Measurements from ENCODE around the gene CAMTA1. TPM values are rescaled to one million over a fixed set of nuclear protein-coding genes. Genes with fewer than 3 reads are reported as not detected.

Gene CAMTA1
- total RNA-seq, 1 experiment from 2014 or later = 85.2 TPM

- no peaks in the 10 kb centered on the region for H3K27me3 ChIP-seq (replicated peaks; ENCODE audit: insufficient read depth, low read depth, low read length, poor library complexity)
- H3K4me1 ChIP-seq (ENCODE audit: insufficient read depth, low read length, poor library complexity, severe bottlenecking) = no peaks in the 10 kb centered on the region
- intact Hi-C loops (cut with micrococcal nuclease; ENCODE audit: unreplicated experiment) = no loop called here
- ChIA-PET CTCF (no interaction called here), POLR2A (ENCODE audit: low non-redundant PET) (no interaction called here)
- H3K36me3 ChIP-seq (ENCODE audit: insufficient read depth, low read length, poor library complexity, severe bottlenecking) = no peaks in the 10 kb centered on the region
- no peak overlapping the region for H3K27ac ChIP-seq (ENCODE audit: low read depth, low read length, poor library complexity, severe bottlenecking)
- no peak overlapping the region for H3K4me3 ChIP-seq (ENCODE audit: low read depth, low read length, poor library complexity, severe bottlenecking)
- no peaks in the 10 kb centered on the region for H3K9me3 ChIP-seq (ENCODE audit: low read depth, low read length, poor library complexity, severe bottlenecking)
- no peak for DNase-seq (ENCODE audit: low spot score)
- BruUV-seq (replicated peaks) = no TSS peak
- TF ChIP-seq CTCF (conservative IDR thresholded peaks at IDR 0.05; ENCODE audit: low read depth, low read length) (no peak), EZH2 (IDR thresholded peaks at IDR 0.05; ENCODE audit: borderline replicate concordance, low read depth, low read length, poor library complexity, severe bottlenecking) (no peak)
Observed at GRCh38 chr1:6923012-6923411, 137.8 kb downstream of the CAMTA1 start.

GRCh38 chr1:6923416-6923815 lies 138.2 kb downstream of the CAMTA1 start:
- Histone ChIP-seq H3K27me3 (replicated peaks; ENCODE audit: insufficient read depth, low read depth, low read length, poor library complexity) (no peaks in the 10 kb centered on the region), H3K4me3 (ENCODE audit: low read depth, low read length, poor library complexity, severe bottlenecking) (no peak overlapping the region), H3K9me3 (ENCODE audit: low read depth, low read length, poor library complexity, severe bottlenecking) (no peaks in the 10 kb centered on the region), H3K4me1 (ENCODE audit: insufficient read depth, low read length, poor library complexity, severe bottlenecking) (no peaks in the 10 kb centered on the region), H3K27ac (ENCODE audit: low read depth, low read length, poor library complexity, severe bottlenecking) (no peak overlapping the region), H3K36me3 (ENCODE audit: insufficient read depth, low read length, poor library complexity, severe bottlenecking) (no peaks in the 10 kb centered on the region)
- BruUV-seq (replicated peaks) = no TSS peak
- intact Hi-C loops (cut with micrococcal nuclease; ENCODE audit: unreplicated experiment) = no loop called here
- ChIA-PET CTCF (no interaction called here), POLR2A (ENCODE audit: low non-redundant PET) (no interaction called here)
- TF ChIP-seq EZH2 (IDR thresholded peaks at IDR 0.05; ENCODE audit: borderline replicate concordance, low read depth, low read length, poor library complexity, severe bottlenecking) (no peak), CTCF (conservative IDR thresholded peaks at IDR 0.05; ENCODE audit: low read depth, low read length) (no peak)
- no peak for DNase-seq (ENCODE audit: low spot score)

GRCh38 chr1:6923955-6924881 lies 139.0 kb downstream of the CAMTA1 start:
- intact Hi-C loops (cut with micrococcal nuclease; ENCODE audit: unreplicated experiment) = no loop called here
- Histone ChIP-seq H3K27me3 (replicated peaks; ENCODE audit: insufficient read depth, low read depth, low read length, poor library complexity) (no peaks in the 10 kb centered on the region), H3K4me1 (ENCODE audit: insufficient read depth, low read length, poor library complexity, severe bottlenecking) (no peaks in the 10 kb centered on the region), H3K27ac (ENCODE audit: low read depth, low read length, poor library complexity, severe bottlenecking) (no peak overlapping the region), H3K4me3 (ENCODE audit: low read depth, low read length, poor library complexity, severe bottlenecking) (no peak overlapping the region), H3K36me3 (ENCODE audit: insufficient read depth, low read length, poor library complexity, severe bottlenecking) (no peaks in the 10 kb centered on the region), H3K9me3 (ENCODE audit: low read depth, low read length, poor library complexity, severe bottlenecking) (no peaks in the 10 kb centered on the region)
- ChIA-PET POLR2A (ENCODE audit: low non-redundant PET) (no interaction called here), CTCF (no interaction called here)
- BruUV-seq (replicated peaks) = no TSS peak
- TF ChIP-seq EZH2 (IDR thresholded peaks at IDR 0.05; ENCODE audit: borderline replicate concordance, low read depth, low read length, poor library complexity, severe bottlenecking) = no peak
- no peak for TF ChIP-seq CTCF (conservative IDR thresholded peaks at IDR 0.05; ENCODE audit: low read depth, low read length)
- DNase-seq (ENCODE audit: low spot score) = no peak

Measured in A673 (cell line).